Lower lobe of right lung (tissue), 2 donors: ENCODE data around the gene QRICH2. TPM values are rescaled to one million over a fixed set of nuclear protein-coding genes. Genes with fewer than 3 reads are reported as not detected.
"Not testable (repeated sequence)": the region's sequence is repeated elsewhere in the genome, so short reads cannot be mapped to it uniquely, and the experiment has no call there.

ENCODE experiments used
- ATAC-seq, 2 donors: fragments of 200-7000 bp; cut with Tn5 transposase; one replicate each; pipeline ENCODE4 v1.9.1; 2020 to 2022; ENCODE audit warnings: mild to moderate bottlenecking in 2 of 2, moderate library complexity in 2 of 2
- DNase-seq: peaks from one replicate; pipeline ENCODE4 v3.0.0-alpha.2; 2020
- H3K27ac ChIP-seq: fragments of 200-600 bp; one replicate; pipeline ENCODE4 v1.8.0; 2022
- H3K27me3 ChIP-seq: fragments of 200-600 bp; one replicate; pipeline ENCODE4 v1.8.0; 2022; ENCODE audit warnings: low read depth
- H3K36me3 ChIP-seq: fragments of 200-600 bp; one replicate; pipeline ENCODE4 v1.8.0; 2022; ENCODE audit warnings: mild to moderate bottlenecking
- H3K4me1 ChIP-seq: fragments of 200-600 bp; one replicate; pipeline ENCODE4 v1.8.0; 2022
- H3K4me3 ChIP-seq: fragments of 200-600 bp; one replicate; pipeline ENCODE4 v1.8.0; 2022; ENCODE audit warnings: mild to moderate bottlenecking
- H3K9me3 ChIP-seq: fragments of 200-600 bp; one replicate; pipeline ENCODE4 v1.8.0; 2022
- intact Hi-C: fragments of 100-400 bp; cut with DNase I; formaldehyde crosslinking; loops from one replicate; pipeline ENCODE4 v1.11.0; 2022
- total RNA-seq: library from RNA; stranded (reverse); fragmentation: NEBNext Ultra II Directional; extraction: Animal tissue kit (Norgen Biotek cat#: 25700); gene quantifications from one replicate; pipeline ENCODE4 v1.2.1, GENCODE V29; 2021
- TF ChIP-seq, protein P1 (sequence below): fragments of 200-600 bp; IDR thresholded peaks from one replicate; pipeline ENCODE4 v1.8.0; 2022; ENCODE audit warnings: antibody characterized with exemption, mild to moderate bottlenecking
- donor health status: DM: no; HTN: yes; CAD: no; lungs with severe emphysema.

Gene QRICH2
- total RNA-seq, 1 donor from 2014 or later, result 4.5 TPM

DNA sequence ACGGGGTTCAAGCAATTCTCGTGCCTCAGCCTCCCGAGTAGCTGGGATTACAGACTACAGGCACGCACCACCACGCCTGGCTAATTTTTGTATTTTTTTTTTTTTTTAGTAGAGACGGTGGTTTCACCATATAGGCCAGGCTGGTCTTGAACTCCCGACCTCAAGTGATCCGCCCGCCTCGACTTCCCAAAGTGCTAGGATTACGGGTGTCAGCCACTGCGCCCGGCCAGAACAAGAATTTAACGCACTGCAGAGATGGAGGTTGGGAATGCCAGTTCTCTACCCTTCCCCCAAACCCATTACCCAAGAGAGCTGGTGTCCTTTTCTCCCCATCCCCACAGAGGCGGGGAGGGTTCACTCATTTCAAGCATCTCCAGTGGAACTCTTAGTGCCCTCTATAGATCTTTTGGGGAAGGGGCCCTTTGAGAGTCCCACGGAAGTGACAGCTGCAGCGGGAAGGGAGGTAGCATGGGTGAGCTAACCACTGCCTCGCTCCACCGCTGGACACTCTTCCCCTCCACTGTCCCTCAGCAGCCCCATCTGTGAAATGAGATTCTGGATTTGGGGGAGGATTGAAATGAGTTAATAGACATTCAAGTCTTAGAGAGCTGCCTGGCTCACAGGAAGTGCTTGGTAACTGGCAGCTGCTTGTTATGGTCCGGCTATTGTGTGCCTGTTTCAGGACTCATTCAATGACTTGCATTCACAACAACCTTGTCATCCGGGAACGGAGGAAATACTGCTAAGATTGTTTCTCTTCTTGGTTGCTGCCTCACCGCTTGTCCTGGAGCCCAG lies 46.5 kb downstream of the QRICH2 start:
- no peak for DNase-seq
- Histone ChIP-seq H3K27me3 (no peaks in the 10 kb centered on the region), H3K4me1 (peaks cover 48% of the 10 kb centered on the region), H3K36me3 (no peaks in the 10 kb centered on the region), H3K27ac (peak overlapping the region; percentile 73), H3K9me3 (no peaks in the 10 kb centered on the region), H3K4me3 (no peak overlapping the region)
- ATAC-seq, result no peak
- TF ChIP-seq, protein P1, sequence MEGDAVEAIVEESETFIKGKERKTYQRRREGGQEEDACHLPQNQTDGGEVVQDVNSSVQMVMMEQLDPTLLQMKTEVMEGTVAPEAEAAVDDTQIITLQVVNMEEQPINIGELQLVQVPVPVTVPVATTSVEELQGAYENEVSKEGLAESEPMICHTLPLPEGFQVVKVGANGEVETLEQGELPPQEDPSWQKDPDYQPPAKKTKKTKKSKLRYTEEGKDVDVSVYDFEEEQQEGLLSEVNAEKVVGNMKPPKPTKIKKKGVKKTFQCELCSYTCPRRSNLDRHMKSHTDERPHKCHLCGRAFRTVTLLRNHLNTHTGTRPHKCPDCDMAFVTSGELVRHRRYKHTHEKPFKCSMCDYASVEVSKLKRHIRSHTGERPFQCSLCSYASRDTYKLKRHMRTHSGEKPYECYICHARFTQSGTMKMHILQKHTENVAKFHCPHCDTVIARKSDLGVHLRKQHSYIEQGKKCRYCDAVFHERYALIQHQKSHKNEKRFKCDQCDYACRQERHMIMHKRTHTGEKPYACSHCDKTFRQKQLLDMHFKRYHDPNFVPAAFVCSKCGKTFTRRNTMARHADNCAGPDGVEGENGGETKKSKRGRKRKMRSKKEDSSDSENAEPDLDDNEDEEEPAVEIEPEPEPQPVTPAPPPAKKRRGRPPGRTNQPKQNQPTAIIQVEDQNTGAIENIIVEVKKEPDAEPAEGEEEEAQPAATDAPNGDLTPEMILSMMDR, result no peak
- intact Hi-C loops, result no loop called here

- H3K4me3 ChIP-seq, result no peak overlapping the region
- H3K36me3 ChIP-seq, result no peaks in the 10 kb centered on the region
- H3K9me3 ChIP-seq, result no peaks in the 10 kb centered on the region
- TF ChIP-seq, protein P1, result no peak
- H3K27me3 ChIP-seq, result no peaks in the 10 kb centered on the region
- H3K4me1 ChIP-seq, result peaks cover 44% of the 10 kb centered on the region
- DNase-seq, result peak; percentile 23
- intact Hi-C loops, result no loop called here
- ATAC-seq, result no peak
- no peak overlapping the region for H3K27ac ChIP-seq
These were observed 47.4 kb downstream of the QRICH2 start for GRCh38 chr17:76260669-76261068.

- TF ChIP-seq, protein P1, result no peak
- ATAC-seq (no peak), DNase-seq (peak; percentile 4)
- Histone ChIP-seq H3K36me3 (no peaks in the 10 kb centered on the region), H3K4me1 (peaks cover 44% of the 10 kb centered on the region), H3K4me3 (no peak overlapping the region), H3K9me3 (no peaks in the 10 kb centered on the region), H3K27ac (peak overlapping the region; percentile 4), H3K27me3 (no peaks in the 10 kb centered on the region)
- intact Hi-C loops, result no loop called here
These were observed 47.9 kb downstream of the QRICH2 start for GRCh38 chr17:76260220-76260619.

DNA sequence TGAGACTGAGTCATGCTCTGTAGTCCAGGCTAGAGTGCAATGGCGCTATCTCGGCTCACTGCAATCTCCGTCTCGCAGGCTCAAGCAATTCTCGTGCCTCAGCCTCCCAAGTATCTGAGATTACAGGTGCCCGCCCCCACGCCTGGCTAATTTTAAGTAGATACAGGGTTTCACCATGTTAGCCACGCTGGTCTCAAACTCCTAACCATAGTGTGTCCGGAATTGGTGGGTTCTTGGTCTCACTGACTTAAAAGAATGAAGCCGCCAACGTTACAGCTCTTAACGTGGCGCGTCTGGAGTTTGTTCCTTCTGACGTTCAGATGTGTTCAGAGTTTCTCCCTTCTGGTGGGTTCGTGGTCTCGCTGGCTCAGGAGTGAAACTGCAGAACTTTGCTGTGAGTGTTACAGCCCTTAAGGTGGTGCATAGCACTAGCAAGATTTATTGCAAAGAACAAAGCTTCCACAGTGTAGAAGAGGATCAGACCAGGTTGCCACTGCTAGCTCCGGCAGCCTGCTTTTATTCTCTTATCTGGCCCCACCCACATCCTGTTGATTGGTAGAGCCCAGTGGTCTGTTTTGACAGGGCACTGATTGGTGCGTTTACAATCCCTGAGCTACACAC lies 51.5 kb downstream of the QRICH2 start:
- intact Hi-C loops, DNase-seq, H3K9me3 ChIP-seq, H3K27me3 ChIP-seq, ATAC-seq, H3K4me3 ChIP-seq, H3K27ac ChIP-seq, H3K36me3 ChIP-seq: not testable (repeated sequence)
- H3K4me1 ChIP-seq, result peaks cover 37% of the 10 kb centered on the region

DNA sequence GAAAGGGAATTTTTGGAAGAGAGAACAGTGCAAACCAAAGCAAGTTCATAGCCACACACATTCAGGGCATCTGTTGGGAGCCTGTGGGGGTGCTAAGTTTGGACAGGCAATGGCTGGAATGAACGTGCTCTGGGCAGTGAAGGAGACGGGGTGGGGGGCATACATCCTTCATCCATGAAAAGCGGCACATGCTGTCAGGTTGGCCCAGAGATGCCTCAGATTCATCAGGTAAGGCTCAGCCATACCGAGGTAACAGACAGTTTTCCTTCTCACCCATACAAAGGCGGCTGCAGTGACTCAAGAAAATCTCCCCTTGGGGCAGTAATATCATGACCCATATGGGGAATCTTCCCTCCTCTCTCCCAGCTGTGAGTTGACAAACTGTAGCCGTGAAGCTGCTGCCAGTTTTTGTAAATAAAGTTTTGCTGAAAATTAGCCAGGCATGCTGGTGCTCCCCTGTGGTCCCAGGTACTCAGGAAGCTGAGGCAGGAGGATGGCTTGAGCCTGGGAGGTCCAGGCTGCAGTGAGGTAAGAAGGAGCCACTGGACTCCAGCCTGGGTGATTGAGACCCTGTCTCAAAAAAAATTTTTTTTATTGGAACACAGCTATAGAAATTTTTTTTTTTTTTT lies 52.2 kb downstream of the QRICH2 start:
- no peak for ATAC-seq
- no peak overlapping the region for H3K4me3 ChIP-seq
- TF ChIP-seq, protein P1, result no peak
- DNase-seq, result no peak
- peaks cover 40% of the 10 kb centered on the region for H3K4me1 ChIP-seq
- no peaks in the 10 kb centered on the region for H3K36me3 ChIP-seq
- intact Hi-C loops, result no loop called here
- H3K9me3 ChIP-seq, result no peaks in the 10 kb centered on the region
- no peaks in the 10 kb centered on the region for H3K27me3 ChIP-seq
- no peak overlapping the region for H3K27ac ChIP-seq

DNA sequence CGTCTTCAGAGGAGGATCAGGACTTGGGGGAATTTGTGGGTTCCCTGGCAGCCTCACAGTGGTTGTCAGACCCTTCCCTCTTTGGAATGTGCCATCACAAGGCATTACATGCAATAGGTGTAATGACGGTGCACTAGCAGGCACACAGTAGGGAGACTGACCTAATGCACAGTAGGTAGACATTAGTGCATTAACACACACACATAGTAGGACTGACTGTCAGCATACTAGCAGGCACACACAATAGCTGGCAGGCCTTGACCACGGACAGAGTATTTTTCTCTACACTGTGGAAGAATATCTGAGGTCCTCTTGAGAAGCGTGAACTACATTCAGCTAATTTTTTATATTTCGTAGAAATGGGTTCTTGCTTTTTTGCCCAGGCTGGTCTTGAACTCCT lies 53.8 kb downstream of the QRICH2 start:
- intact Hi-C loops, result no loop called here
- Histone ChIP-seq H3K27ac (no peak overlapping the region), H3K4me1 (peaks cover 32% of the 10 kb centered on the region), H3K9me3 (no peaks in the 10 kb centered on the region), H3K36me3 (no peaks in the 10 kb centered on the region), H3K4me3 (no peak overlapping the region), H3K27me3 (no peaks in the 10 kb centered on the region)
- TF ChIP-seq, protein P1, result no peak
- ATAC-seq (no peak), DNase-seq (no peak)
